ENCODE measurements around the gene BSCL2.
"Not testable (repeated sequence)": the region's sequence is repeated elsewhere in the genome, so short reads cannot be mapped to it uniquely, and the experiment has no call there.

Gene BSCL2

DNA sequence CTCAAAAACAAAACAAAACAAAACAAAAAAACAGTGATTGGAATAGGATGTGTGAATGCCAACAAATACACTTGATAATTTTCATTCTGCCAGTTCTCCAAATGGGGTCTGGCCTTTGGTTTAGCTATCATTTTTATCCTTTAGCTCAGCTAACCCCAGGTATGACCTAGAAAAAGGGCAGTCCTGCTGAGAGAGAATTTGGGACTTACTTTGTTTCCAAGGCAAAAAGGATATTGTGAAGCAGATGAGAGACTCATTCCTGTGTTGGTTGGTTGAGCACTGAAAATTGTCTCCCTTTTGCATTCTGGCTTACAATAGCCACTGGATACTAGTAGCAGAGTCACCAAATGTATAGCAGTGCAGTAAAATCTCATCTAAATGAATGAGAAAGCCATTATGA is 30.0 kb upstream of the BSCL2 start:
- DNase-seq (ENCODE audit: low spot score): no peak
- TF ChIP-seq, protein P1, sequence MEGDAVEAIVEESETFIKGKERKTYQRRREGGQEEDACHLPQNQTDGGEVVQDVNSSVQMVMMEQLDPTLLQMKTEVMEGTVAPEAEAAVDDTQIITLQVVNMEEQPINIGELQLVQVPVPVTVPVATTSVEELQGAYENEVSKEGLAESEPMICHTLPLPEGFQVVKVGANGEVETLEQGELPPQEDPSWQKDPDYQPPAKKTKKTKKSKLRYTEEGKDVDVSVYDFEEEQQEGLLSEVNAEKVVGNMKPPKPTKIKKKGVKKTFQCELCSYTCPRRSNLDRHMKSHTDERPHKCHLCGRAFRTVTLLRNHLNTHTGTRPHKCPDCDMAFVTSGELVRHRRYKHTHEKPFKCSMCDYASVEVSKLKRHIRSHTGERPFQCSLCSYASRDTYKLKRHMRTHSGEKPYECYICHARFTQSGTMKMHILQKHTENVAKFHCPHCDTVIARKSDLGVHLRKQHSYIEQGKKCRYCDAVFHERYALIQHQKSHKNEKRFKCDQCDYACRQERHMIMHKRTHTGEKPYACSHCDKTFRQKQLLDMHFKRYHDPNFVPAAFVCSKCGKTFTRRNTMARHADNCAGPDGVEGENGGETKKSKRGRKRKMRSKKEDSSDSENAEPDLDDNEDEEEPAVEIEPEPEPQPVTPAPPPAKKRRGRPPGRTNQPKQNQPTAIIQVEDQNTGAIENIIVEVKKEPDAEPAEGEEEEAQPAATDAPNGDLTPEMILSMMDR (IDR thresholded peaks at IDR 0.05; ENCODE audit: extremely low read depth, missing control alignments): no peak

DNA sequence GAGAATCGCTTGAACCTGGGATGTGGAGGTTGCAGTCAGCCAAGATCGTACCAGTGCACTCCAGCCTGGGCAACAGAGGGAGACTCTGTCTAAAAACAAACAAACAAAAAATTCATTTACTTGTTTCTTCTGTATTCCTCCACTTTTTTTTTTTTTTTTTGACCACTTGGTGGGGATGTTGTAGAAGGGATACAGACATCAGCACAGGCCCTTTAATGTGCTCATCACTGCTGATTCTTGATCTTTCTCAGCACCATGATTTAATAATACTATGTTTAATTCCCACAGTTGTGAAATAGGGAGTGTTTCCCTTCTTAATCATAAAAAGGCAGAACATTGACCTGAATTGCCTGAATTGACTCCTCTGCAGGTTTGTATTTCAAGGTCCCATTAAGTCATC is 25.6 kb upstream of the BSCL2 start:
- no peak for DNase-seq (ENCODE audit: low spot score)
- TF ChIP-seq, protein P1 (IDR thresholded peaks at IDR 0.05; ENCODE audit: extremely low read depth, missing control alignments): no peak

DNA sequence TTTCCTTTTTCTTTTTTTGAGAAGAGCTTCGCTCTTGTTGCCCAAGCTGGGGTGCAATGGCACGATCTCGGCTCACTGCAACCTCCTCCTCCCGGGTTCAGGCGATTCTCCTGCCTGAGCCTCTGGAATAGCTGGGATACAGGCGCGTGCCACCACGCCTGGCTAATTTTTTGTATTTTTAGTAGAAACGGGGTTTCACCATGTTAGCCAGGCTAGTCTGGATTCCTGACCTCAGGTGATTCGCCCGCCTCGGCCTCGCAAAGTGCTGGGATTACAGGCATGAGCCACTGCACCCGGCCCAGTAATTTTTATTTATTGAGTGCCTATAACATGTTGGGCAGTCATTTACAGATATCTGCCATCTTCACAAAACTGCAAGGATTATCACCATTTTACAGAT is 22.9 kb upstream of the BSCL2 start:
- not testable (repeated sequence) for DNase-seq (ENCODE audit: low spot score)

DNA sequence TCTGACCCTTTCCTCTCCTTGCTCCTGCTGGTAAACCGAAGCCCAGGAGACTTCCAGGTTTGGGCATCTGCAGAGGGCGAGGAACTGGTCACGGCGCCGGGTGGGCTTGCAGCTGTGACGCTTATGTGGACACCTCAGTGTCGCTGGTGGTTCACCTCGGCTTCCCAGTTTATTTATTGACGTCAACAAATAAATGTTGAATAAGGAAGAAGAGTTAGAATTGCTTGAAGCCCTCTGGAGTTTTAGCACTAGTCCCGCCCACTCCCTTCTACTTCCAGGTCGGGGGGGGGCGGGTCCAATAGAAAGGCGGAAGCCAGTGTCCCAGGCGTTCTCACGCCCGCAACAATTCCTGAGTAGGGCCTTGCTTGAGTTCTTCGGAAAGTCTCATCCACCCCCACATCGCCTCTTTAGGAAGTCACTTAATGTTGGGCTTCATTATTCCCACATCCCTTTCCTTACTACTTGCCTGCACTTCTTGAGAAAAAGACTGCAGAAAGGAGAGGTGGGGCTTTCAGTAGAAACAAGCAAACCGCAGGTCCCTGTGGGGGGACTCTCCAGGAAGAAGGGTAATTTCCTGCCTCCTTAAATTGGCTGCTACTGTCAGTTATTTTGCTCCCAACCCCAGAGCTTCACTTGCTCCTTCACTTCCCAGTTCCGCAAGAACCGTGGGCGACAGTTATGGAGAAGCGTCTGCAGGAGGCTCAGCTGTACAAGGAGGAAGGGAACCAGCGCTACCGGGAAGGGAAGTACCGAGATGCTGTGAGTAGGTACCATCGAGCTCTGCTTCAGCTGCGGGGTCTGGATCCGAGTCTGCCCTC is 21.2 kb upstream of the BSCL2 start, which contains the start of gene TTC9C:
TSS of gene TTC9C (plus strand) at position 316 of the 818 bp plus-strand sequence. CDS start at position 679, 363 bp downstream.
- TF ChIP-seq, protein P1 (IDR thresholded peaks at IDR 0.05; ENCODE audit: extremely low read depth, missing control alignments): no peak
- DNase-seq (ENCODE audit: low spot score): peak; percentile 77

DNA sequence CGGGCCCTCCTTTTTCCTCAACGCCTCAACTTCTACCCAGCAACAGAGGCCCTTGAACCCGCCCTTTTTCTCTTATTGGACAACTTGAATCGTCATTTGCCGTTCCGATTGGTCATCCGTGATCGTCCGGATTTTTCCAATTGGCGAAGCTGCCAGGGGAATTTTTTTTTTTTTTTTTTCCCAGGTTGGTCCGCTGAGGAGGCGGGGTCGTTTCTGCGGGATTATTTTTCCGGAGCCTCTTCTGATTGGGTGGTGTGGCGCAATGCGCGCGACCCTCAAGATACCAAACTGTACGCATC is 20.6 kb upstream of the BSCL2 start:
- TF ChIP-seq, protein P1 (IDR thresholded peaks at IDR 0.05; ENCODE audit: extremely low read depth, missing control alignments): no peak
- DNase-seq (ENCODE audit: low spot score): peak; percentile 87

DNA sequence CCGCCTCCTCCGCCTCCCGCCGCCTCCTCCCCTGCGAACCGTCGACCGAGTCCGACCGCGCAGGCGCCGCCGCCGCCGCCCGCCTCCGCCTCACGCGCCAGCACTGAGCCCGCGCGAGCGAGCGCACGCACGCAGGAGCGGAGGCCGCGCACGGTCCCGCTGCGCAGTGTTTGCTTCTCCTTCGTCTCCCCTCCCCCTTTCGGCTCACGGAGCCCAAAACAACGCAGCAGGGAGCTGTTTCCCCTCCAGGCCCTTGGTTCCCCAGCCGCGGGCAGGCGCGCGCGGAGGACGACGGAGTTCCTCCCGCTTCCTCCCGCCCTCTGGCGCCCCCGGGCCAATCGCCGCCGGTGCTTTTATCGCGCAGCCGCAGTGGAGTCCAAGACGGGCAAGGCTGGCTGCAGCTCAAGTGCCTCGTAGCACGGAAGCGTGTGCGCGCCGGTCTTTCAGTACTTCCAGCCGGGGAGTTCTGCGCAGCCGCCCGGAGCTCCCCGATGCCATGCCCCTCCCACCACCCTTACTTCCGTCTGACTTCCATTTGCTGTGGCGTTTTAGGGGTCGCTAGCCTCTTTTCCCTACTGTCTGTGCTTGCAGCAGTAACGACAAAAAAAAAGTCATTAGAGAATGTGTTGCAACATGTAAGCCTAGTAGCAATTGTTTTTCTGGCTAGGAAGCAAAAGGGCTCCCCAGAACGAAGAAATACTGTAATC is 20.1 kb upstream of the BSCL2 start, which contains the start of gene HNRNPUL2:
TSS of gene HNRNPUL2 (minus strand) at position 293 of the 707 bp plus-strand sequence. CDS start 301 bp downstream, outside the sequence.
- peak; percentile 98 for DNase-seq (ENCODE audit: low spot score)
- TF ChIP-seq, protein P1 (IDR thresholded peaks at IDR 0.05; ENCODE audit: extremely low read depth, missing control alignments): no peak

DNA sequence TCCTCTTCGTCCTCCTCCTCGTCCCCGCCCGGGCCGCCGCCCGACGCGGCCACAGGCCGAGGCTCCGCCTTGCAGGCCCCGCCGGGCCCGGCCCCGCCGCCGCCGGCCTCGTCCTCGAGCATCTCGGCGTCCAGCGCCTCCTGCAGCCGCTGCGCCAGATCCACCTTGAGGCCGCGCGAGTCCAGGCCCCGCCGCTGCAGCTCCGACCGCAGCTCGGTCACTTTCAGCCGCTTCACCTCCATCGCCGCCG is 19.6 kb upstream of the BSCL2 start:
- no peak for DNase-seq (ENCODE audit: low spot score)
- TF ChIP-seq, protein P1 (IDR thresholded peaks at IDR 0.05; ENCODE audit: extremely low read depth, missing control alignments): no peak

Data from GM20000 (cell line).